Measurements from ENCODE around the gene SEPTIN8. TPM values are rescaled to one million over a fixed set of nuclear protein-coding genes. Genes with fewer than 3 reads are reported as not detected.

Gene SEPTIN8
- total RNA-seq, 1 experiment from 2014 or later, result 48.5 TPM

DNA sequence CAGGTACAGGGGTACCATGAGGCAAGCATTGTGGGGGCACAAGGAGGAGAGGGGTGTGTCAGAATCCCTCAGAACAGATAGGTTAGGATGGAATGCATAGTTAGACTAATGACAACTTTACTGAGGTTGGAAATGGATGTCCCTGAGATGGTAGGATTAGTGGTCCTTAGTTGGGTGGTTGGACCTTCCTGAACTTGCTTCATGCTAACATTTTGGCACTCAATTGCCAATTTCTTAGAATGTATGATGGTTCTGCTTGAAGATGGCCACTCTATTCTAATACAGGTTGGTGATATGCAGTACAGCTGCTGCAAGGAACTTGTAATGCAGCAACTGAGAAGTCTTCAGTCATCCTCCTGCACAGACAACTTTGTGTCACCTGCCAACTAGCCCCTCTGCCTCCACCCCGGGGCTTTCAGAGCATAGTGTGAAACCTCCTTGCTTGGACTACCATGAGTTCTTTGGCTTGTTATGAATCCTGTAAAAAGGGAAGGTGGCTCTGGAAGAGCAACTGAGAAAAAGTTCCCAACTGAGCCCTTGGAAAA is 24.4 kb downstream of the SEPTIN8 start:
- Mint-ChIP-seq H3K9me3 (ENCODE audit: low read depth, unreplicated experiment) (no peaks in the 10 kb centered on the region), H3K27ac (ENCODE audit: unreplicated experiment) (no peak overlapping the region), H3K4me3 (ENCODE audit: low read depth, unreplicated experiment) (no peak overlapping the region), H3K36me3 (ENCODE audit: insufficient read depth, unreplicated experiment) (peaks cover 5% of the 10 kb centered on the region), H3K4me1 (ENCODE audit: low read depth, unreplicated experiment) (no peaks in the 10 kb centered on the region), H3K27me3 (ENCODE audit: unreplicated experiment) (no peaks in the 10 kb centered on the region)
- TF ChIP-seq, protein P1, sequence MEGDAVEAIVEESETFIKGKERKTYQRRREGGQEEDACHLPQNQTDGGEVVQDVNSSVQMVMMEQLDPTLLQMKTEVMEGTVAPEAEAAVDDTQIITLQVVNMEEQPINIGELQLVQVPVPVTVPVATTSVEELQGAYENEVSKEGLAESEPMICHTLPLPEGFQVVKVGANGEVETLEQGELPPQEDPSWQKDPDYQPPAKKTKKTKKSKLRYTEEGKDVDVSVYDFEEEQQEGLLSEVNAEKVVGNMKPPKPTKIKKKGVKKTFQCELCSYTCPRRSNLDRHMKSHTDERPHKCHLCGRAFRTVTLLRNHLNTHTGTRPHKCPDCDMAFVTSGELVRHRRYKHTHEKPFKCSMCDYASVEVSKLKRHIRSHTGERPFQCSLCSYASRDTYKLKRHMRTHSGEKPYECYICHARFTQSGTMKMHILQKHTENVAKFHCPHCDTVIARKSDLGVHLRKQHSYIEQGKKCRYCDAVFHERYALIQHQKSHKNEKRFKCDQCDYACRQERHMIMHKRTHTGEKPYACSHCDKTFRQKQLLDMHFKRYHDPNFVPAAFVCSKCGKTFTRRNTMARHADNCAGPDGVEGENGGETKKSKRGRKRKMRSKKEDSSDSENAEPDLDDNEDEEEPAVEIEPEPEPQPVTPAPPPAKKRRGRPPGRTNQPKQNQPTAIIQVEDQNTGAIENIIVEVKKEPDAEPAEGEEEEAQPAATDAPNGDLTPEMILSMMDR (IDR thresholded peaks at IDR 0.05; ENCODE audit: unreplicated experiment), result no peak
- DNase-seq, result no peak
- no TSS peak for BruUV-seq (replicated peaks)
- CTCF ChIA-PET, result interaction anchor here (0.6 to 3.0 kb wide), 5 partner anchors 23 to 67 kb away, joined by 3 to 52 read pairs (median 3); no protein-coding TSS in a partner anchor
- intact Hi-C loops (cut with micrococcal nuclease; ENCODE audit: unreplicated experiment), result no loop called here

DNA sequence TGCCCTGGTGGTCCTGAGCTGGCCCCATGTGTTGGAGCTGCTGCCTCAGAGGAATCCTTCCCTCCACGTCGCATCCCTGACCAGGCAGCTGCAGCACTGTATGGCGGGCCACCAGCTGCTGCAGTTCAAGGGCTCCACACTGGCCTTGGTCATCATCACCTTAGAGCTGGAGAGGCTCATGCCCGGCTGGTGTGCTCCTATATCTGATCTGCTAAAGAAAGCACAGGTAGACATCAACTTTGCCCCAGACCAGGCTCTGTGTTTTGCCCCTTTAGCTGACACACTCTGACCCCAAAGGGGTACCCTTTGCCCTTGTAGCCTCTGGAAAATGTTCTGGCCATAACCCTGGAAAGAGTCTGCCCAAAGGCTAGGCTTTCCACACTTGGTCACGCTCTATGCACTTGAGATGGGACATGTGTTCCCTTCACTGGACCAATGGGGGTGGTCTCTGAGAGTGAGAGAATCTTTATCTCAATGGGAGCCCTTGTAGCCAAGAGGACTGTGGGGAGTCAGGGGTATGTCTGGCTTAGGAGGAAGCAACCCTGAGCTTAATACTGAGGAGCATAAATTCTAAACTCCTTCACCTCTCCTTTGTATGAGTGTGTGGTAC is 25.0 kb downstream of the SEPTIN8 start:
- BruUV-seq (replicated peaks), result no TSS peak
- DNase-seq, result no peak
- H3K4me1 Mint-ChIP-seq (ENCODE audit: low read depth, unreplicated experiment), result no peaks in the 10 kb centered on the region
- H3K9me3 Mint-ChIP-seq (ENCODE audit: low read depth, unreplicated experiment), result no peaks in the 10 kb centered on the region
- CTCF ChIA-PET, result interaction anchor here (0.6 to 1.1 kb wide), 2 partner anchors 36 to 68 kb away, joined by 3 read pairs; no protein-coding TSS in a partner anchor
- H3K27ac Mint-ChIP-seq (ENCODE audit: unreplicated experiment), result no peak overlapping the region
- TF ChIP-seq, protein P1 (IDR thresholded peaks at IDR 0.05; ENCODE audit: unreplicated experiment), result no peak
- peaks cover 5% of the 10 kb centered on the region for H3K36me3 Mint-ChIP-seq (ENCODE audit: insufficient read depth, unreplicated experiment)
- no peaks in the 10 kb centered on the region for H3K27me3 Mint-ChIP-seq (ENCODE audit: unreplicated experiment)
- intact Hi-C loops (cut with micrococcal nuclease; ENCODE audit: unreplicated experiment), result no loop called here
- H3K4me3 Mint-ChIP-seq (ENCODE audit: low read depth, unreplicated experiment), result no peak overlapping the region

DNA sequence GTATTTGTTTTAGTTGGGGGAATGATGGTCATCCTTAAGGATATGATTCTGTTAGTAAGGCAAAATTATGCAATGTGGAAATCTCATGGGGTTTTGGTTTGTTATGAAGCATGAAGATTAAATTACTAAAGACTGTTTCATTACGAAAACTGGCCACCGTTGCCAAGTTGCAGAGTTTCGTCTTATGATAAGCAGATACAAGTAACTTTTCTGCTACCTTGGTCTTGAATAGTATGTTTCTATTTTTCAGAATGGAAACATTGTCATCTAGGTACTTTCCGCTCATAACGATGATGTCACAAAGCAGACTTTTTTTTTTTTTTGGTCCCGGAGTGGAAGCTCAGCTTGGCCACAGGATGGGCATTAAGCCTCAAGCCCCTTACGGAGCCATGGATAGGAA is 25.6 kb downstream of the SEPTIN8 start:
- no peak overlapping the region for H3K4me3 Mint-ChIP-seq (ENCODE audit: low read depth, unreplicated experiment)
- H3K27ac Mint-ChIP-seq (ENCODE audit: unreplicated experiment), result no peak overlapping the region
- no peak for DNase-seq
- H3K27me3 Mint-ChIP-seq (ENCODE audit: unreplicated experiment), result no peaks in the 10 kb centered on the region
- no peaks in the 10 kb centered on the region for H3K4me1 Mint-ChIP-seq (ENCODE audit: low read depth, unreplicated experiment)
- H3K9me3 Mint-ChIP-seq (ENCODE audit: low read depth, unreplicated experiment), result no peaks in the 10 kb centered on the region
- intact Hi-C loops (cut with micrococcal nuclease; ENCODE audit: unreplicated experiment), result no loop called here
- peaks cover 5% of the 10 kb centered on the region for H3K36me3 Mint-ChIP-seq (ENCODE audit: insufficient read depth, unreplicated experiment)
- TF ChIP-seq, protein P1 (IDR thresholded peaks at IDR 0.05; ENCODE audit: unreplicated experiment), result no peak
- no TSS peak for BruUV-seq (replicated peaks)
- CTCF ChIA-PET, result interaction anchor here (1.1 kb wide), 1 partner anchor 69 kb away, joined by 3 read pairs; no protein-coding TSS in a partner anchor

DNA sequence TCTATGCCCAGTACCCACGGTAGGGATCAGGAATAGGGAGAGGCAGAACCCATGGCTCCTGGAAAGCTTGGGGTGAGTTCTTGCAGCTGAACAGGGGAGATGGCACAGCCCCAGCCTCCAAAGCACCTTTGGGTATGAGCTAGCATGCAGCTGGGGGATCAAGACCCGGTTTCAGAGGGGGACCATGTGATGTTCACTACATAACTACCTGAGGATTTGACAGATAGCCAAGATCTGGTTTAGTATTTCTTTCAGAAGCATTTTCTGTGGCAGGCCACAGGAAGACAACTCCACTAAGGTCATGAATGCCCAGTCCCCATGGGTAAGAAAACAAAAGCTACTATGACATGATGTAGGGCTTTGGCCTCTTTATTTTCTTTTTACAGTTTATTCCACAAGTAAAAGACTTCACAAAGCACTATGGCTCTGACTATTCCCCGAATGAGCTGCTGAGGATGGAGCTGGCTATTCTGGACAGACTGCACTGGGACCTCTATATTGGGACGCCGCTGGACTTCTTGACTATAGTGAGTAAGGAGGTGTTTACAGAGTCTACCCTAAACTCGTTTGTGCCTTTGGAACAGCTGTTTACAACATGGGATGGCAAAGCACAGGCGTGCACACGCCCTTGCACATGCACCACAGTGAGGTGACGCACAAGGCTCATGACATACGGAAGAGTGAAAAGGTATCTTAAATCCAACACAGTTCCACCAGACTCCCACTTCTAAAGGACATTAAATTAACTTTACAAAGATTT is 26.4 kb downstream of the SEPTIN8 start:
- Mint-ChIP-seq H3K4me3 (ENCODE audit: low read depth, unreplicated experiment) (no peak overlapping the region), H3K4me1 (ENCODE audit: low read depth, unreplicated experiment) (no peaks in the 10 kb centered on the region), H3K36me3 (ENCODE audit: insufficient read depth, unreplicated experiment) (peaks cover 5% of the 10 kb centered on the region), H3K27me3 (ENCODE audit: unreplicated experiment) (no peaks in the 10 kb centered on the region), H3K9me3 (ENCODE audit: low read depth, unreplicated experiment) (no peaks in the 10 kb centered on the region), H3K27ac (ENCODE audit: unreplicated experiment) (no peak overlapping the region)
- no TSS peak for BruUV-seq (replicated peaks)
- intact Hi-C loops (cut with micrococcal nuclease; ENCODE audit: unreplicated experiment), result no loop called here
- CTCF ChIA-PET, result interaction anchor here (0.9 kb wide), 1 partner anchor 56 kb away, joined by 3 read pairs; no protein-coding TSS in a partner anchor
- TF ChIP-seq, protein P1 (IDR thresholded peaks at IDR 0.05; ENCODE audit: unreplicated experiment), result no peak
- no peak for DNase-seq

All from Calu3 (cell line).